GM18873 (cell line): ENCODE results near the gene ZNF407.
"Not testable (repeated sequence)": the region's sequence is repeated elsewhere in the genome, so short reads cannot be mapped to it uniquely, and the experiment has no call there.

Source experiments
- ATAC-seq: cut with Tn5 transposase; IDR thresholded peaks from one replicate; pipeline ENCODE4 v1.9.1; 2021; ENCODE audit warnings: mild to moderate bottlenecking, moderate library complexity, moderate number of reproducible peaks; ENCODE audit not compliant: unreplicated experiment, low FRiP score

Gene ZNF407

GRCh38 chr18:74946646-74947375 is 349.1 kb downstream of the ZNF407 start:
- ATAC-seq, result no peak

GRCh38 chr18:74947417-74947816 is 349.7 kb downstream of the ZNF407 start:
- ATAC-seq, result no peak

- ATAC-seq, result no peak
Measured at GRCh38 chr18:74947875-74948274, 350.2 kb downstream of the ZNF407 start.

GRCh38 chr18:74949611-74950010 is 351.9 kb downstream of the ZNF407 start:
- ATAC-seq, result no peak

- no peak for ATAC-seq
Measured at GRCh38 chr18:74950479-74950878, 352.8 kb downstream of the ZNF407 start.

- ATAC-seq, result peak; percentile 84
Measured at GRCh38 chr18:74951165-74951760, 353.6 kb downstream of the ZNF407 start.

GRCh38 chr18:74957588-74958224 is 360.0 kb downstream of the ZNF407 start:
- ATAC-seq, result no peak

GRCh38 chr18:74959216-74959615 is 361.5 kb downstream of the ZNF407 start:
- no peak for ATAC-seq

- ATAC-seq, result no peak
Measured at GRCh38 chr18:74961596-74961995, 363.9 kb downstream of the ZNF407 start.

- ATAC-seq, result peak; percentile 59
Measured at GRCh38 chr18:74963820-74964446, 366.3 kb downstream of the ZNF407 start.

GRCh38 chr18:74965682-74966081 is 368.0 kb downstream of the ZNF407 start:
- no peak for ATAC-seq

- no peak for ATAC-seq
Measured at GRCh38 chr18:74967438-74967837, 369.8 kb downstream of the ZNF407 start.

GRCh38 chr18:74967979-74968378 is 370.3 kb downstream of the ZNF407 start:
- no peak for ATAC-seq

- not testable (repeated sequence) for ATAC-seq
Measured at GRCh38 chr18:74971358-74971757, 373.7 kb downstream of the ZNF407 start.

- not testable (repeated sequence) for ATAC-seq
Measured at GRCh38 chr18:74971776-74972175, 374.1 kb downstream of the ZNF407 start.

GRCh38 chr18:74972354-74972753 is 374.7 kb downstream of the ZNF407 start:
- no peak for ATAC-seq

GRCh38 chr18:74975001-74975400 is 377.3 kb downstream of the ZNF407 start:
- ATAC-seq, result no peak

GRCh38 chr18:74976331-74976909 is 378.8 kb downstream of the ZNF407 start:
- ATAC-seq, result no peak

GRCh38 chr18:74977041-74977440 is 379.4 kb downstream of the ZNF407 start:
- ATAC-seq, result no peak

- ATAC-seq, result no peak
Measured at GRCh38 chr18:74980669-74981068, 383.0 kb downstream of the ZNF407 start.

- ATAC-seq, result no peak
Measured at GRCh38 chr18:74981476-74981875, 383.8 kb downstream of the ZNF407 start.
